ENCODE measurements around the gene EP400. TPM values are rescaled to one million over a fixed set of nuclear protein-coding genes. Genes with fewer than 3 reads are reported as not detected.

The EP400 gene
- total and polyA plus RNA-seq, 9 of the 15 experiments (the other 6 are each of a cell fraction or from before 2014, with no cell fraction given) = 4.5 to 58.0 (median 7.0) TPM

DNA sequence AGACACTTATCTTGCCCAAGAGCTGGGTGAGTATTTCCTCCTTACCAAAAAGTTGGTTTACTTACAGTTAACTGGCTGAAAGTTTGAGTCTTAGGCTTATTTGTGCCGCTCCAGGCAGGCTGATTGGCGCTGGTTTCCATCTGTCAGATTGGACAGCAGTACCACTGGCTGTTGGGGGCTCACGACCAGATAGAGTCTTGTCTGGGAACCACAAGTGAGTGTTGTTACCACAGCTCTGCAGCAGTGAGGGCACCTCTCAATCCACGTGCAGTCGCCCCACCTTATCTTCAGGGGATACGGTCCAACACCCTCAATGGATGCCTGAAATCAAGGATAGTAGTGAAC lies 135.5 kb downstream of the EP400 start (continued):
- TF ChIP-seq, protein P1, sequence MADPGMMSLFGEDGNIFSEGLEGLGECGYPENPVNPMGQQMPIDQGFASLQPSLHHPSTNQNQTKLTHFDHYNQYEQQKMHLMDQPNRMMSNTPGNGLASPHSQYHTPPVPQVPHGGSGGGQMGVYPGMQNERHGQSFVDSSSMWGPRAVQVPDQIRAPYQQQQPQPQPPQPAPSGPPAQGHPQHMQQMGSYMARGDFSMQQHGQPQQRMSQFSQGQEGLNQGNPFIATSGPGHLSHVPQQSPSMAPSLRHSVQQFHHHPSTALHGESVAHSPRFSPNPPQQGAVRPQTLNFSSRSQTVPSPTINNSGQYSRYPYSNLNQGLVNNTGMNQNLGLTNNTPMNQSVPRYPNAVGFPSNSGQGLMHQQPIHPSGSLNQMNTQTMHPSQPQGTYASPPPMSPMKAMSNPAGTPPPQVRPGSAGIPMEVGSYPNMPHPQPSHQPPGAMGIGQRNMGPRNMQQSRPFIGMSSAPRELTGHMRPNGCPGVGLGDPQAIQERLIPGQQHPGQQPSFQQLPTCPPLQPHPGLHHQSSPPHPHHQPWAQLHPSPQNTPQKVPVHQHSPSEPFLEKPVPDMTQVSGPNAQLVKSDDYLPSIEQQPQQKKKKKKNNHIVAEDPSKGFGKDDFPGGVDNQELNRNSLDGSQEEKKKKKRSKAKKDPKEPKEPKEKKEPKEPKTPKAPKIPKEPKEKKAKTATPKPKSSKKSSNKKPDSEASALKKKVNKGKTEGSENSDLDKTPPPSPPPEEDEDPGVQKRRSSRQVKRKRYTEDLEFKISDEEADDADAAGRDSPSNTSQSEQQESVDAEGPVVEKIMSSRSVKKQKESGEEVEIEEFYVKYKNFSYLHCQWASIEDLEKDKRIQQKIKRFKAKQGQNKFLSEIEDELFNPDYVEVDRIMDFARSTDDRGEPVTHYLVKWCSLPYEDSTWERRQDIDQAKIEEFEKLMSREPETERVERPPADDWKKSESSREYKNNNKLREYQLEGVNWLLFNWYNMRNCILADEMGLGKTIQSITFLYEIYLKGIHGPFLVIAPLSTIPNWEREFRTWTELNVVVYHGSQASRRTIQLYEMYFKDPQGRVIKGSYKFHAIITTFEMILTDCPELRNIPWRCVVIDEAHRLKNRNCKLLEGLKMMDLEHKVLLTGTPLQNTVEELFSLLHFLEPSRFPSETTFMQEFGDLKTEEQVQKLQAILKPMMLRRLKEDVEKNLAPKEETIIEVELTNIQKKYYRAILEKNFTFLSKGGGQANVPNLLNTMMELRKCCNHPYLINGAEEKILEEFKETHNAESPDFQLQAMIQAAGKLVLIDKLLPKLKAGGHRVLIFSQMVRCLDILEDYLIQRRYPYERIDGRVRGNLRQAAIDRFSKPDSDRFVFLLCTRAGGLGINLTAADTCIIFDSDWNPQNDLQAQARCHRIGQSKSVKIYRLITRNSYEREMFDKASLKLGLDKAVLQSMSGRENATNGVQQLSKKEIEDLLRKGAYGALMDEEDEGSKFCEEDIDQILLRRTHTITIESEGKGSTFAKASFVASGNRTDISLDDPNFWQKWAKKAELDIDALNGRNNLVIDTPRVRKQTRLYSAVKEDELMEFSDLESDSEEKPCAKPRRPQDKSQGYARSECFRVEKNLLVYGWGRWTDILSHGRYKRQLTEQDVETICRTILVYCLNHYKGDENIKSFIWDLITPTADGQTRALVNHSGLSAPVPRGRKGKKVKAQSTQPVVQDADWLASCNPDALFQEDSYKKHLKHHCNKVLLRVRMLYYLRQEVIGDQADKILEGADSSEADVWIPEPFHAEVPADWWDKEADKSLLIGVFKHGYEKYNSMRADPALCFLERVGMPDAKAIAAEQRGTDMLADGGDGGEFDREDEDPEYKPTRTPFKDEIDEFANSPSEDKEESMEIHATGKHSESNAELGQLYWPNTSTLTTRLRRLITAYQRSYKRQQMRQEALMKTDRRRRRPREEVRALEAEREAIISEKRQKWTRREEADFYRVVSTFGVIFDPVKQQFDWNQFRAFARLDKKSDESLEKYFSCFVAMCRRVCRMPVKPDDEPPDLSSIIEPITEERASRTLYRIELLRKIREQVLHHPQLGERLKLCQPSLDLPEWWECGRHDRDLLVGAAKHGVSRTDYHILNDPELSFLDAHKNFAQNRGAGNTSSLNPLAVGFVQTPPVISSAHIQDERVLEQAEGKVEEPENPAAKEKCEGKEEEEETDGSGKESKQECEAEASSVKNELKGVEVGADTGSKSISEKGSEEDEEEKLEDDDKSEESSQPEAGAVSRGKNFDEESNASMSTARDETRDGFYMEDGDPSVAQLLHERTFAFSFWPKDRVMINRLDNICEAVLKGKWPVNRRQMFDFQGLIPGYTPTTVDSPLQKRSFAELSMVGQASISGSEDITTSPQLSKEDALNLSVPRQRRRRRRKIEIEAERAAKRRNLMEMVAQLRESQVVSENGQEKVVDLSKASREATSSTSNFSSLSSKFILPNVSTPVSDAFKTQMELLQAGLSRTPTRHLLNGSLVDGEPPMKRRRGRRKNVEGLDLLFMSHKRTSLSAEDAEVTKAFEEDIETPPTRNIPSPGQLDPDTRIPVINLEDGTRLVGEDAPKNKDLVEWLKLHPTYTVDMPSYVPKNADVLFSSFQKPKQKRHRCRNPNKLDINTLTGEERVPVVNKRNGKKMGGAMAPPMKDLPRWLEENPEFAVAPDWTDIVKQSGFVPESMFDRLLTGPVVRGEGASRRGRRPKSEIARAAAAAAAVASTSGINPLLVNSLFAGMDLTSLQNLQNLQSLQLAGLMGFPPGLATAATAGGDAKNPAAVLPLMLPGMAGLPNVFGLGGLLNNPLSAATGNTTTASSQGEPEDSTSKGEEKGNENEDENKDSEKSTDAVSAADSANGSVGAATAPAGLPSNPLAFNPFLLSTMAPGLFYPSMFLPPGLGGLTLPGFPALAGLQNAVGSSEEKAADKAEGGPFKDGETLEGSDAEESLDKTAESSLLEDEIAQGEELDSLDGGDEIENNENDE (IDR thresholded peaks at IDR 0.05; ENCODE audit: low read depth, low read length) = no peak
- TF ChIP-seq KAT7 (CRISPR knock-in tag; IDR thresholded peaks at IDR 0.05; ENCODE audit: borderline replicate concordance) = peak; percentile 3; the same call in 1 of the 2 replicates
- TF ChIP-seq CAMTA2 (CRISPR knock-in tag; conservative IDR thresholded peaks at IDR 0.05) = no peak
- TF ChIP-seq, protein P2, sequence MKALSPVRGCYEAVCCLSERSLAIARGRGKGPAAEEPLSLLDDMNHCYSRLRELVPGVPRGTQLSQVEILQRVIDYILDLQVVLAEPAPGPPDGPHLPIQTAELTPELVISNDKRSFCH (CRISPR knock-in tag; IDR thresholded peaks at IDR 0.05) = no peak
- TF ChIP-seq, protein P2 (tag; IDR thresholded peaks at IDR 0.05) = no peak
- peak; percentile 55; the same call in 1 of the 2 replicates for TF ChIP-seq L3MBTL2 (IDR thresholded peaks at IDR 0.05)
- TF ChIP-seq MIER1 (IDR thresholded peaks at IDR 0.05; ENCODE audit: low read depth) = 0 out of 2 replicates have a peak, but pooled peaks have one; percentile 1
- no peak for TF ChIP-seq TGIF2 (CRISPR knock-in tag; IDR thresholded peaks at IDR 0.05)
- TF ChIP-seq, protein P3, sequence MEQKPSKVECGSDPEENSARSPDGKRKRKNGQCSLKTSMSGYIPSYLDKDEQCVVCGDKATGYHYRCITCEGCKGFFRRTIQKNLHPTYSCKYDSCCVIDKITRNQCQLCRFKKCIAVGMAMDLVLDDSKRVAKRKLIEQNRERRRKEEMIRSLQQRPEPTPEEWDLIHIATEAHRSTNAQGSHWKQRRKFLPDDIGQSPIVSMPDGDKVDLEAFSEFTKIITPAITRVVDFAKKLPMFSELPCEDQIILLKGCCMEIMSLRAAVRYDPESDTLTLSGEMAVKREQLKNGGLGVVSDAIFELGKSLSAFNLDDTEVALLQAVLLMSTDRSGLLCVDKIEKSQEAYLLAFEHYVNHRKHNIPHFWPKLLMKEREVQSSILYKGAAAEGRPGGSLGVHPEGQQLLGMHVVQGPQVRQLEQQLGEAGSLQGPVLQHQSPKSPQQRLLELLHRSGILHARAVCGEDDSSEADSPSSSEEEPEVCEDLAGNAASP (IDR thresholded peaks at IDR 0.05) = no peak
- no peak for TF ChIP-seq CCAR2 (IDR thresholded peaks at IDR 0.05; ENCODE audit: low read depth, low read length)
- no peak for TF ChIP-seq ZFX (CRISPR knock-in tag; IDR thresholded peaks at IDR 0.05)
- TF ChIP-seq, protein P4, sequence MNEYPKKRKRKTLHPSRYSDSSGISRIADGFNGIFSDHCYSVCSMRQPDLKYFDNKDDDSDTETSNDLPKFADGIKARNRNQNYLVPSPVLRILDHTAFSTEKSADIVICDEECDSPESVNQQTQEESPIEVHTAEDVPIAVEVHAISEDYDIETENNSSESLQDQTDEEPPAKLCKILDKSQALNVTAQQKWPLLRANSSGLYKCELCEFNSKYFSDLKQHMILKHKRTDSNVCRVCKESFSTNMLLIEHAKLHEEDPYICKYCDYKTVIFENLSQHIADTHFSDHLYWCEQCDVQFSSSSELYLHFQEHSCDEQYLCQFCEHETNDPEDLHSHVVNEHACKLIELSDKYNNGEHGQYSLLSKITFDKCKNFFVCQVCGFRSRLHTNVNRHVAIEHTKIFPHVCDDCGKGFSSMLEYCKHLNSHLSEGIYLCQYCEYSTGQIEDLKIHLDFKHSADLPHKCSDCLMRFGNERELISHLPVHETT (CRISPR knock-in tag; conservative IDR thresholded peaks at IDR 0.05 in 1 of 2, IDR thresholded peaks at IDR 0.05 in 1 of 2) = no peak
